Muscle of back (tissue), 11 donors: ENCODE results near the gene ZNF132. TPM values are rescaled to one million over a fixed set of nuclear protein-coding genes. Genes with fewer than 3 reads are reported as not detected.
A peak's percentile ranks its signal among the peaks of the same experiment; 100 is the strongest.

ENCODE experiments used
- DNase-seq, 3 donors: peaks; one replicate each; pipeline versions ENCODE4 v3.0.0 to v3.0.0-alpha.2; 2013
- polyA plus RNA-seq, 10 donors: library from polyadenylated mRNA; unstranded; fragments of 120-200 nt; gene quantifications; one replicate each; pipeline ENCODE4 v1.2.1, GENCODE V29; 2013; ENCODE audit not compliant: insufficient read length in 10 of 10

ZNF132 gene
- polyA plus RNA-seq, 10 donors: 3.8 to 5.6 (median 5.0) TPM

DNA sequence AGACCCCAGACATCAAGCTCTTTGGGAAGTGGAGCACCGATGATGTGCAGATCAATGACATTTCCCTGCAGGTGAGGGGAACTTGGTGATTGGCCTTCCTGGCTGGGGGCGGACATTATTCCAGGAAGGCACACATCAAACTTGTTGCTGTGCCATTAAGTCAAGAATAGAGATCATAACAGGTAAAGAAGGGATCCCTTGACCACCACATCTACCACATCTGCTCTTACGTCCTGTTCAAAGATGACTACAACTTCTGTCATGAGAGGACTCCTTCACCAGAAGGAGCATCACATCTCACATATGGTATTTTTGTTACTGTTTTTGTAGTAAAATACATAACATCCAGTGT lies 51.8 kb downstream of the ZNF132 start:
- DNase-seq: no peak

DNA sequence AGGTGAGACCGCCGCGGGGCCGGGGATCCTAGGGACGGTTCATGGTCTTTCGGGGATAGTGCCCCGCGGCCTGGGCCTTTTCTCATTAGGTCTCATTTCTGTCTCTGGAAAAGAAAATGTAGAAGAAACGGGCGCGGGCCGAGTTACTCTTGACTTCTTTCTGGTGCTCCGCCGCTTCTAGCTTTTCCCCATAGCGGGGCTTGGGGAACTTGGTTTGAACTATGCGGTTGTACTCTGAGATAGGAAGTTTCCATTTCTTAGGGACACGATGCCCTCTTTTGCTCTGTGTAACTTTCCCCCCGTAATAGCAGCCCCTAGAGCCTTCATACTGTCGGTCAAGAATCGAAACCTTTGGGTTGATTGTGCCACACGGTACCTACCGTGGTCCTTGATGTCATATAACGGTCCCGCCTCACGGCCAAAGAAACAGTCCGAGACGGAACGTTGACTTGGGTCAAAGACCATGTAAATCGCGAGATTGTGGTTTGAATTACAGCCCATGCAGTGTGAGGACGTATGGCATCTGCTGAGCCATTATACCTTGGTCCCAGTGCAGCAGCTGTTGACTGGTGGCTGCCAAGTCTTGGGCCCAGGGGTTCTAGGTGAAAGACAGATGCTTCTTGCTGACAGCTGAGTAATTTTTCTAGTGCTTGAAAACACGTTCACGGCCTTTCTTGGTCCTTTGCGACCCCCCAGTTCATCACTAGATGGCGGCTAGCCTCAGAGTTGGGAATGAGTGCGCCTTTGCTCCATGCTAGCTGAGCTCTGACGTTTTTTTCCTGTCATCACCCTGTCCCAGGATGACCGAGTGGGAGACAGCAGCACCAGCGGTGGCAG lies 52.4 kb downstream of the ZNF132 start:
- no peak for DNase-seq

DNA sequence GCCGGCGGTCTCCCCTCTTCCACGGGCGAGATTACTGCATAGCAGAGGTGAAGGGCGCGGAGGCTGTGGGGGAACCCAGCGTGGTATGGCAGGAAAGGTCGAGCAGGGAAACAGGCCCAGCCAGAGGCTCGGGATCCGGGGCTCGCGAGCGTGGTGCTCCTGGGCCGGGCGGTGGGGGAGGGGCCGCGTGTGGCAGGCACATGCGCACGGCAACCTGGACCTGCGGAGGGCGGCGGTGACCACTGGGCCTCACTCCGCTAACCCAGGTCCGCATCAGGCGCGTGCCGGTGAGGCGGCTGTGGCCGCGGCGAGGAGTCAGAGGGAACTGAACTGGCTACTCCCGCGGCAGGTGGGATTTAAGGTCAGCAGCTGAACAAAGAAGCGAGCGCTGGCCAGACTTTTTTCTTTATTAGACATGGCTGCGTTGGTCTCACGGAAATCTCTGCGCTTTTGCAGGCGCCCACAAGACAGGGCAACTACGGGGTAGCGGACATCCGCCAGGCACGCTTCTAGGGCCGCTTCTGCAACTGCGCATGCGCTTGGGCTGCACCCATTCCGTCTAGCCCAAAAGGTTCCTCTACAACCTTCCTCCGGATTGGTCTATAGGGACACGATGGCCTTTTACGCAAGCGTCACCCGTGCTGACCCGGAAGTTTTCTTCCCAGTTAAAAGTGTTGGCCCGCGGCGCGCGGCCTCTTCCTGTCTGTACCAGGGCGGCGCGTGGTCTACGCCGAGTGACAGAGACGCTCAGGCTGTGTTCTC lies 53.2 kb downstream of the ZNF132 start, which contains the start of gene RPS5:
RPS5 (plus strand) TSS at position 694 of the 762 bp plus-strand sequence. CDS start 869 bp downstream, outside the sequence.
- DNase-seq: peak; percentile 99

DNA sequence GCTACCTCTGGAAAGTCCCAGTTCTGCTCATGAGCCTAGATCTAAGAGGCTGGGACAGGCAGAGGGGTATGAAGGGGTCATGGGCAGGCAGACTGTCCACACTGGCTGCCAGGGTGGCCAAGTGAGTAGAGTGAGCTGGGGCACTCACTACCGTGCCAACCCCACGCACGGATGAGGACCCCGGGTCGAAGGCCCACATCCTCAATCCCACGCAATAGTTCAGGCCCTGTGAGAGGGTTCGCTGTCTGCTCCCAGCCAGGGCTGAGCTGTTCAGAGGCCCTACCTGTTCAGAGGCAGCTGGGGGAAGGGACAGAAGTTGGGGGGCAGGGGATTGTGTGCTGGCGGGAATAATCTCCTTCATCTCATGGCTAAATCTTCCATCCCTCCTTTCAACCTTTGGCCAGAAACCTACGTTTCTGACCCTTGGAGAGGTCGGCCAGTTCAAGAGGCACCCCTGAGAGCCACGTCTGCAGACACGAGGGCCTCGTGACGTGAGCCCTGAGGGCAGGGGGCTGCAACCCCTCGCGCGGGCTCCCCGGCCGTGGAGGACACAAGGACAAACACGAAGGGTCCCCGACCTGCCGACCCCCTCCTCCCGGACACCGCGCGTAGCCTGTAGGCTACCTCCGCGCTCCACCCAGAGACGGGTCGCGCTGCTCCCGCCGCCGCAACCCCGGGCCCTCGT lies 53.9 kb downstream of the ZNF132 start:
- DNase-seq: peak in 1 of 3 donors; percentile 60

DNA sequence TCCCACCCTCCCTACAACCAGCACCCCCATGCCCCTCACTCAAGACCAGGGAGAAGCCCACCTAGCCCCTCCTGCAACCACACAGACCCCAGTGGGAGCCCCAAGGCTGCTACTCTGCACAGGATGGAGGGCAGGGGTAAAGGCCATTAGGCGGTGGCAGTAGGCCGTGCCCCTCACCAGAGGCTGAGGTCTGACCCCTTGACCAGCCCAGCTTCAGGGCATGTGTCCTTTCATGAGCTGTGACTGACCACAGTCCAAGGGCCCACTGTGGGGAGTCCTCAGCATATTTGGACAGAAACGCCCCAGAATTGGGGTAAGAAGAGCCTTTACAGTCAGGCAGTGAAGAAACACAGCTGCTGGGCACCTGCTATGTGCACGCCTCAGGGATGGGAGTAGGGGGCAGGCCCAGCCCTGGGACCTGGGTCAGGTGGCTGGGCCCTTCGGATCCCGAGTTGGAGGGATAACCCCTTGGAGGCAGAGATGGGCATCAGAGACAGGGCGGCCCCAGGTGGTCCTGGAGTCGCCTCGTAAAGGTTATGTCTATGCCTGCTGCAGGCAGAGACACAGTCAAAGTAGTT lies 54.6 kb downstream of the ZNF132 start:
- no peak for DNase-seq

DNA sequence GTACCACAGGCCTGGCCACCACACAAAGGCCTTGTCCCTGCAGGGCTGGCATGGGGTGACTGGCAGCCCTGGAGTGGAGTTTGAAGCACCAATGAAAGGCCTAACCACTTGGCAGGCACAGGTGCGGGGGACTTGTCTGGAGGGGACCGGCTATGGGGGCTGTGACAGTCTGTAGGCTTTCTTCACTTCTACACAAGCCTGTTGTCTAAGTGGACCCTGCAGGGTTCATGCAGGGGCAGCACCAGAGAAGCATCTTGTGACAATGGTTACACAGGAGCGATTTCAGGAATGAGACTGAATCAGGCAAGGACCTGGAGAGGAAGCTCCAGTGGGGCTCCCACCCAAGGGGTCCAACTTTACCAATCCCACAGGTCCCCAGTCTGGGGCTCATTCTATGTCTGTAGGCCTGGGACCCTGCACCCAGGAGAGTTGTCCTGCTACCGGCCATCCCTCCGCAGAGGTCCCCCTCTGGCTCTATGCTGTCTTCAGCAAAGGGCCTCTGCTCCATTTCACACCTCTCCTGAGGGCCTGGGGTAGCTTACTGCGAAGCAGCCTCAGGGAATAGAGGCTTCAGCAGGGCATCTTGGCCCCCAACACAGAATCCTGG lies 56.9 kb downstream of the ZNF132 start:
- no peak for DNase-seq

Other genes starting within 250 kb of the ZNF132 start
- gene ZNF544, start 211.2 kb downstream of the ZNF132 start, polyA plus RNA-seq: 10 to 100 TPM; 11.1 to 20.5 (median 16.9) TPM
- 1 to 10 TPM; 4.0 to 6.7 (median 5.3) TPM for gene ZNF8, start 161.2 kb downstream of the ZNF132 start, polyA plus RNA-seq
- gene ERVK3-1, start 134.8 kb downstream of the ZNF132 start, polyA plus RNA-seq: 10 to 100 TPM; 23.7 to 34.9 (median 30.5) TPM
- 1 to 10 TPM; 2.7 to 3.4 (median 2.9) TPM for gene ZSCAN22, start 113.2 kb downstream of the ZNF132 start, polyA plus RNA-seq
- 1 to 10 TPM; 1.1 to 7.3 (median 3.2) TPM for gene A1BG, start 86.7 kb downstream of the ZNF132 start, polyA plus RNA-seq
- 1 to 10 TPM; 1.8 to 3.5 (median 2.1) TPM for gene ZNF497, start 77.4 kb downstream of the ZNF132 start, polyA plus RNA-seq
- 1 to 10 TPM in 7 of 10 donors, under 1 TPM in 3; 0.36 to 2.7 (median 1.3) TPM for gene ZNF837, start 59.1 kb downstream of the ZNF132 start, polyA plus RNA-seq
- gene RPS5, start 52.9 kb downstream of the ZNF132 start, polyA plus RNA-seq: 1,000 to 10,000 TPM; 1,378 to 1,791 (median 1,640) TPM
- gene RNF225, start 44.5 kb downstream of the ZNF132 start, polyA plus RNA-seq: under 1 TPM in 1 of 10 donors, not detected in 9; 0.17 TPM
- 1 to 10 TPM; 4.5 to 7.6 (median 5.7) TPM for gene ZNF584, start 31.5 kb downstream of the ZNF132 start, polyA plus RNA-seq
- gene ZNF324B, start 11.5 kb upstream of the ZNF132 start, polyA plus RNA-seq: 1 to 10 TPM; 2.3 to 4.2 (median 3.4) TPM
- 1 to 10 TPM; 3.3 to 6.4 (median 5.0) TPM for gene ZNF324, start 26.9 kb upstream of the ZNF132 start, polyA plus RNA-seq
- gene ZNF446, start 36.2 kb upstream of the ZNF132 start, polyA plus RNA-seq: 1 to 10 TPM; 5.2 to 9.3 (median 6.4) TPM
- gene SLC27A5, start 71.8 kb upstream of the ZNF132 start, polyA plus RNA-seq: 1 to 10 TPM; 2.4 to 5.5 (median 3.9) TPM
- 10 to 100 TPM in 3 of 10 donors, 1 to 10 TPM in 7; 6.3 to 11.2 (median 7.9) TPM for gene ZBTB45, start 79.7 kb upstream of the ZNF132 start, polyA plus RNA-seq
- gene TRIM28, start 103.9 kb upstream of the ZNF132 start, polyA plus RNA-seq: 100 to 1,000 TPM; 277 to 491 (median 336) TPM
- 10 to 100 TPM; 63.5 to 82.8 (median 72.7) TPM for gene CHMP2A, start 115.0 kb upstream of the ZNF132 start, polyA plus RNA-seq
- 10 to 100 TPM; 58.0 to 70.4 (median 65.5) TPM for gene UBE2M, start 118.5 kb upstream of the ZNF132 start, polyA plus RNA-seq
- gene MZF1, start 133.2 kb upstream of the ZNF132 start, polyA plus RNA-seq: 10 to 100 TPM in 8 of 10 donors, 1 to 10 TPM in 2; 9.6 to 25.7 (median 14.2) TPM